Skeletal muscle tissue (tissue), 4 donors: ENCODE measurements around the gene PYROXD2. TPM values are rescaled to one million over a fixed set of nuclear protein-coding genes. Genes with fewer than 3 reads are reported as not detected.
"Not testable (repeated sequence)": the region's sequence is repeated elsewhere in the genome, so short reads cannot be mapped to it uniquely, and the experiment has no call there.

Source experiments
- H3K27ac ChIP-seq: one replicate; pipeline ENCODE4 v1.7.0; 2013; ENCODE audit warnings: mild to moderate bottlenecking, low read depth, low read length, inconsistent platforms
- H3K27me3 ChIP-seq, 3 donors: one replicate each; pipeline ENCODE4 v1.7.0; 2013; ENCODE audit warnings: low read length in 3 of 3; ENCODE audit not compliant: control insufficient read depth in 3 of 3, insufficient read depth in 3 of 3
- H3K36me3 ChIP-seq, 3 donors: one replicate each; pipeline ENCODE4 v1.7.0; 2013; ENCODE audit warnings: low read length in 3 of 3; ENCODE audit not compliant: control insufficient read depth in 3 of 3, insufficient read depth in 3 of 3
- H3K4me1 ChIP-seq, 3 donors: one replicate each; pipeline ENCODE4 v1.7.0; 2013; ENCODE audit warnings: low read length in 3 of 3, mild to moderate bottlenecking in 3 of 3; ENCODE audit not compliant: control insufficient read depth in 3 of 3, insufficient read depth in 3 of 3
- H3K4me3 ChIP-seq, 3 donors: one replicate each; pipeline ENCODE4 v1.7.0; 2013; ENCODE audit warnings: low read length in 3 of 3
- H3K9ac ChIP-seq, 3 donors: one replicate each; pipeline ENCODE4 v1.7.0; 2013; ENCODE audit warnings: low read length in 3 of 3, mild to moderate bottlenecking in 3 of 3, moderate library complexity in 2 of 3, low read depth in 1 of 3
- H3K9me3 ChIP-seq, 3 donors: one replicate each; pipeline ENCODE4 v1.7.0; 2013; ENCODE audit warnings: low read length in 3 of 3; ENCODE audit not compliant: control insufficient read depth in 3 of 3
- total RNA-seq: library from RNA; depleted of rRNA; stranded (reverse); fragments of >200 nt; gene quantifications from one replicate; pipeline ENCODE4 v1.2.3, GENCODE V29; 2014
- donor health status: Osteomylitis.

The PYROXD2 gene
- total RNA-seq, 1 donor from 2014 or later: 11.0 TPM

- peaks cover 12 to 13% (median 13%) of the 10 kb centered on the region in 3 donors for H3K36me3 ChIP-seq
Observed at GRCh38 chr10:98383134-98383667, 31.8 kb downstream of the PYROXD2 start.

GRCh38 chr10:98382691-98383101 is 32.3 kb downstream of the PYROXD2 start:
- Histone ChIP-seq H3K36me3 (peaks cover 12 to 13% (median 13%) of the 10 kb centered on the region in 3 donors), H3K4me1 (no peaks in the 10 kb centered on the region), H3K9ac (no peak overlapping the region)

More at GRCh38 chr10:98383134-98383667, 31.8 kb downstream of the PYROXD2 start:
- H3K4me3 ChIP-seq, H3K9ac ChIP-seq, H3K9me3 ChIP-seq, H3K4me1 ChIP-seq, H3K27ac ChIP-seq, H3K27me3 ChIP-seq: not testable (repeated sequence)

DNA sequence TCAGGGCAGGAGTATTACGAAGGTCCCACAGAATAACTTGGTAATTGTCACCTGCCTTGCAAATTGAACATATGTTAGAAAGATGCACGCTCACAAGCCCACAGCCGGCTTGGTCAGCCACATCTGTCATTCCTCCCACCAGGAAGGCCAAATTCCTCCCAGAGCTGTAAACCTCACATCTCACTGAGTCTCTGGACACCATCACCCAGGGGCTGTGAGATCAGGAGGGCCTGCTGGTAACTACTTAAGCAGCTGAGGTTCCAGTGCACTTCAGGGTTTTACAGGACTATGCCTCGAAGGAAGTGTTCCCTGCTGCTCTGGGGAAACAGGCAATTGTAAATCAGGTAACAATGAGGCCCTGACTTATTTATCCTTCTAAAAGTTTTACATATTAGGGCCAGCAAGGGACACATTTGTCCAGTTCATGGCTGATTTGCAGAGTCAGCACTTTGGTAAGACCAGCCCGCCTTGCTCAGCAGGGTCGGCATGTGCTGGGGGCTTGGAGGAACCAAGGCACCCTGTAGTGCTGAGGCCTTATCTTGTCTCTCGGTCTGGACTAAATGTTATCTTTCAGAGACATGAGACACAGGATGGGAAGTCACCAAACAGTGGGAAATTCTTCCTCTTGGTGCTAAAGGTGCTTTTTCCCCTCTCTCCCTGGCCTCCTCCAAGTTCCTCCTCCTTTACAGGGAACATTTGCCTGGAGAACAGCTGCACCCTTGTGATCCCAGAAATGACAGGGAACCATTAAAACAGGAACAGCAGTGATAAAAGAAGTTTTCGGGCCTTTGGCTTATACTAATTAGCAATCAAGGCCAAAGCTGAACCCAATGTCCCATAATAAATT is 34.3 kb downstream of the PYROXD2 start:
- peaks cover 0 to 5% (median 3%) of the 10 kb centered on the region in 3 donors for H3K9me3 ChIP-seq
- peaks cover 6 to 10% (median 8%) of the 10 kb centered on the region in 3 donors for H3K36me3 ChIP-seq

More at GRCh38 chr10:98382691-98383101, 32.3 kb downstream of the PYROXD2 start:
- Histone ChIP-seq H3K9me3 (no peaks in the 10 kb centered on the region), H3K4me3 (no peak overlapping the region), H3K27ac (no peak overlapping the region), H3K27me3 (no peaks in the 10 kb centered on the region)

DNA sequence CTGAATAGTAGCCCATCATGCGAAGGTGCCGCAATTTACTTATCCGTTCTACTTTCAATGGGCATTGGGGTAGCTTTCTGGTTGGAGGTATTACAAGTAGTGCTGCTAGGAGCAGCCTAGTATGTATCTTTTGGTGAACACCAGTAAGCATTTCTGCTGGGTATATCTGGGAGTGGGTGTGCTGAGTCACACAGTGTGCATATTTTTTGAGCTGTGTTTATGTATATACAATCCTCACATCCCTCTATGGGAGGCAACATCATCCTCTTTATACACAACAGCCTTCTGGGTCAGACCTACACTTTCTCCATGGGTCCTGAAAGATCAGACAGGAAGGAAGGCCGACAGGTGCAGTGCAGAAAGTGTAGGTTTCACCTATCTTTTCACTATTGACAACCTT is 36.3 kb downstream of the PYROXD2 start:
- peaks cover 0 to 9% (median 8%) of the 10 kb centered on the region in 3 donors for H3K4me1 ChIP-seq
- no peak overlapping the region for H3K9ac ChIP-seq
- H3K36me3 ChIP-seq: peaks cover 4 to 7% (median 4%) of the 10 kb centered on the region in 3 donors
- H3K27ac ChIP-seq: no peak overlapping the region
- H3K9me3 ChIP-seq: peaks cover 0 to 5% (median 3%) of the 10 kb centered on the region in 3 donors
- H3K27me3 ChIP-seq: no peaks in the 10 kb centered on the region
- no peak overlapping the region for H3K4me3 ChIP-seq

More for the DNA sequence above, 34.3 kb downstream of the PYROXD2 start:
- Histone ChIP-seq H3K4me1 (peaks cover 0 to 9% (median 5%) of the 10 kb centered on the region in 3 donors), H3K4me3 (no peak overlapping the region), H3K9ac (no peak overlapping the region), H3K27me3 (no peaks in the 10 kb centered on the region), H3K27ac (no peak overlapping the region)

DNA sequence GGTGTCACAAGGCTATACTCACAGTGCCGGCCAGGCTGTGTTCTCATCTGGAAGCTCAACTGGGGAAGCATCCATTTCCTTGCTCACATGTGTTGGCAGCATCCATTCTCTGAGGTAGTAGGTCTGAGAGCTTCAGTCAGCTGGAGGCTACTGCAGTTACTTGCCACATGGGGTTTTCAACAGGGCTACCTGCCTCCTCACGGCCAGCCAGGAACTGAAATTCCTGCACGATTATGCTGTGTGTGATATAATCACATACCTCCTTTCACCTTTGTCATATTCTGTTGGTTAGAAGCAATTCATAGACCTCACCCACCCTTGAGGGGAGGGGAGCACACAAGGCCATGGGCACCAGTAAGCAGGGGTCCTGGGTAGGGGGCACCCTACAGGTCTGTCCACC is 37.4 kb downstream of the PYROXD2 start:
- Histone ChIP-seq H3K4me3 (no peak overlapping the region), H3K27me3 (no peaks in the 10 kb centered on the region), H3K27ac (no peak overlapping the region), H3K36me3 (peaks cover 0 to 3% (median 0%) of the 10 kb centered on the region in 3 donors), H3K9ac (no peak overlapping the region), H3K9me3 (peaks cover 0 to 5% (median 3%) of the 10 kb centered on the region in 3 donors), H3K4me1 (peaks cover 0 to 9% (median 8%) of the 10 kb centered on the region in 3 donors)

GRCh38 chr10:98377001-98377400 is 38.0 kb downstream of the PYROXD2 start:
- Histone ChIP-seq H3K9ac (no peak overlapping the region), H3K4me1 (peaks cover 0 to 9% (median 8%) of the 10 kb centered on the region in 3 donors), H3K36me3 (no peaks in the 10 kb centered on the region), H3K27me3 (no peaks in the 10 kb centered on the region), H3K27ac (no peak overlapping the region), H3K4me3 (no peak overlapping the region), H3K9me3 (peaks cover 0 to 5% (median 3%) of the 10 kb centered on the region in 3 donors)

DNA sequence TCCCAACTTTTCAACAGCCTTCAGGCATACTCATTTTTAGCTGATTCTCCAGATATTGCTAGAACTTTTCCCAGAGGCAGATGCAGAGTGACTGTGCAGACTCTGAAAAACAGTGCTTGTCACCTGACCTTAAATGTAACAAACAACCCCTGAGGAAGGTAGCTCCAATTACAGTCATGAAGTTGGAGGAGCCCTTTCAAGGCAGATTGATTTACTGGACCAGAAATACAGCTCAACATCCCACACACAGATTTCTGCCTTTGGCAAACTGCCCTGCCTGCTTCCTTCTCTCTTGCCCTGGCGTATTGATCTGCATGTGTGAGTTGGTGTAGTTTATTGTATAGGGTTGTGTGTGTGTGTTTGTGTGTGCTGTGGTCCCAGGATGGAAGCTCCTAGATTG is 38.5 kb downstream of the PYROXD2 start:
- Histone ChIP-seq H3K36me3 (no peaks in the 10 kb centered on the region), H3K27me3 (no peaks in the 10 kb centered on the region), H3K27ac (no peak overlapping the region)

GRCh38 chr10:98374217-98374985 is 40.6 kb downstream of the PYROXD2 start:
- Histone ChIP-seq H3K27me3 (no peaks in the 10 kb centered on the region), H3K4me3 (no peak overlapping the region), H3K27ac (no peak overlapping the region), H3K9me3 (peaks cover 0 to 5% (median 3%) of the 10 kb centered on the region in 3 donors), H3K36me3 (no peaks in the 10 kb centered on the region), H3K4me1 (peaks cover 0 to 9% (median 8%) of the 10 kb centered on the region in 3 donors), H3K9ac (no peak overlapping the region)

More for the DNA sequence above, 38.5 kb downstream of the PYROXD2 start:
- Histone ChIP-seq H3K9me3 (peaks cover 0 to 5% (median 3%) of the 10 kb centered on the region in 3 donors), H3K4me3 (no peak overlapping the region), H3K4me1 (peaks cover 0 to 9% (median 8%) of the 10 kb centered on the region in 3 donors), H3K9ac (no peak overlapping the region)

DNA sequence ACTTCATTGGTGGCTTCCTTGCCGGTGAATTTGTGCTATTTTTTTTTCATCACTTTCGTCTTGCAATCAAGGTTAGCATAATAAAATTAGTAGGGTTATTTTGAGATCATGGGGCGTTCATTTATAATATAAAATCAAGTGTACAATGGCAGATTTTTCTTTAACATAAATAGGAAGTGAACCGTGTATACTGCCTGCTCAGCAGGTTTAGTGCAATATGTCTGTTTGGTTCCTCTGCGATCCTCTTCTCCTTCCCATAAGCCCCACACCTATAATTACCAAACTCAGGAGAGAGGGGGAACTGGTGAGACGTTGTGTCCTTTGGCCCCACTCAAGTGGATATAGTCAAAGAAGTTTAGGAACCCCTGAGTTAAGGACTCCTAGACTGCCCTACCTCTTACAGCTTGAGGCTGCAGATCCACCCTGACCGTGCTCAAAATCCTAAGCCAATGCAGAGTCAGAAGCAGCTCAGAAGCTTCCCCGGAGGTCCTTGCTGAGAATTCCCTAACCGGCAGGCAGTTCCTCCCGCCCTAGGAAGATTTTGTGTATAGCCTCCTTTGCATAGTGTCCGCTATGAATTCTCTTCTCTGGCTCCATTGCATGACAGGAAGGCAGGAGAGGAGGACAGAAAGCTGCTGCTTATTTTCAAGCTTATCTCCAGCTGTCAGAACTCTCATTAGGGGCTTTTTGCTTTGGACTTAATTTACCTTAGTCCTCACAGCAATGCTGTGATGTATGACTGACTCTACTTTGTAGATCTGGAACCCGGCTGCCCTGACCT is 41.5 kb downstream of the PYROXD2 start:
- Histone ChIP-seq H3K4me3 (no peak overlapping the region), H3K9ac (no peak overlapping the region), H3K27me3 (no peaks in the 10 kb centered on the region), H3K36me3 (no peaks in the 10 kb centered on the region), H3K9me3 (peaks cover 0 to 5% (median 3%) of the 10 kb centered on the region in 3 donors), H3K27ac (no peak overlapping the region), H3K4me1 (peaks cover 0 to 9% (median 8%) of the 10 kb centered on the region in 3 donors)
